ENCODE measurements around the gene VASN. TPM values are rescaled to one million over a fixed set of nuclear protein-coding genes. Genes with fewer than 3 reads are reported as not detected.
"Not testable (repeated sequence)": the region's sequence is repeated elsewhere in the genome, so short reads cannot be mapped to it uniquely, and the experiment has no call there.

Gene VASN
- total RNA-seq, 1 experiment from 2014 or later, result 18.1 TPM

DNA sequence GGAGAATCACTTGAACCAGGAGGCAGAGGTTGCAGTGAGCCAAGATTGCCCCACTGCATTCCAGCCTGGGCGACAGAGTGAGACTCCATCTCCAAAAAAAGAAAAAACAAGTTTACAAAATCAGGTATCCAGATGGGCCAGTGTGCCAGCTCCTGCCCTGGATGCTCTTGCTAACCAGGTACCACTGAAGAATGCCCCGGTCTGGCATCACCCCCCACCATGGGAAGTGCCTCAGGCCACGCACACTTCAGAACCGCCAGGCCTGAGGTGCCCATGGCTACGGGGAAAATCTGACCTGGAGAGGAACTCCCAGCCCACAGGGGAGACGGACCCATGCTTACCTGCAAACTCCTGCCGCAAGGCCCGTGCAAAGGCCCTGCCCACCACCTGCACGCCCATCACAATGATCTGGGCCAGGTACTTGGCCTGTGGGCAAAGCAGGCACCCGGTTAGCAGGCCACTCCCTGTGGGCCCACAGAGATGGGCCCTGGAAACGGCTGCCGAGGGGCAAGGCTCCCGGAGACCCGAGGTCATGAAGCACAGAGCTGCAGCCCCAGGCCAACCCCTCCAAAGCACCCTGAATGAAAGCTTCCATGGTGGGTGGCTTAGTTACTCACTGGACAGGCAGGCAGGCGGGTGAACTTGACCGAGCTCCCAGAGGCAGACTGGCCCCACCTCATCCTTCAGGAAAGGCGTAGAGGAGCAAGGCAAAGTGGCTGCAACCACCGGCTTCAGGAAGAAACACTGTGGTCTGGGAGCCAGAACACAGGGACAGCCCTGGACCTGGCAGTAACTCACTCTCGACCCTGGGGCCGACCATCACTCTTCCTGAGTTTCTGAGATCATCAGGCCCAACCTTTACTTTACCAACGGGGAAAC, 28.5 kb upstream of the VASN start:
- no peak overlapping the region for H3K27ac Mint-ChIP-seq (ENCODE audit: unreplicated experiment)

GRCh38 chr16:4344300-4344982, 27.2 kb upstream of the VASN start:
- H3K27me3 Mint-ChIP-seq (ENCODE audit: unreplicated experiment); BruUV-seq (replicated peaks); CTCF ChIA-PET; H3K27ac Mint-ChIP-seq (ENCODE audit: unreplicated experiment); DNase-seq; H3K4me3 Mint-ChIP-seq (ENCODE audit: low read depth, unreplicated experiment); H3K9me3 Mint-ChIP-seq (ENCODE audit: low read depth, unreplicated experiment); intact Hi-C loops (cut with micrococcal nuclease; ENCODE audit: unreplicated experiment); H3K4me1 Mint-ChIP-seq (ENCODE audit: low read depth, unreplicated experiment): not testable (repeated sequence)
- peaks cover 51% of the 10 kb centered on the region for H3K36me3 Mint-ChIP-seq (ENCODE audit: insufficient read depth, unreplicated experiment)

More for the DNA sequence above, 28.5 kb upstream of the VASN start:
- H3K9me3 Mint-ChIP-seq (ENCODE audit: low read depth, unreplicated experiment), result no peaks in the 10 kb centered on the region
- TF ChIP-seq CTCF (IDR thresholded peaks at IDR 0.05; ENCODE audit: unreplicated experiment), result no peak
- intact Hi-C loops (cut with micrococcal nuclease; ENCODE audit: unreplicated experiment), result no loop called here
- CTCF ChIA-PET, result no interaction called here
- H3K36me3 Mint-ChIP-seq (ENCODE audit: insufficient read depth, unreplicated experiment), result peaks cover 56% of the 10 kb centered on the region
- DNase-seq, result no peak
- no peaks in the 10 kb centered on the region for H3K27me3 Mint-ChIP-seq (ENCODE audit: unreplicated experiment)
- no TSS peak for BruUV-seq (replicated peaks)
- no peak overlapping the region for H3K4me3 Mint-ChIP-seq (ENCODE audit: low read depth, unreplicated experiment)
- H3K4me1 Mint-ChIP-seq (ENCODE audit: low read depth, unreplicated experiment), result peaks cover 3% of the 10 kb centered on the region

DNA sequence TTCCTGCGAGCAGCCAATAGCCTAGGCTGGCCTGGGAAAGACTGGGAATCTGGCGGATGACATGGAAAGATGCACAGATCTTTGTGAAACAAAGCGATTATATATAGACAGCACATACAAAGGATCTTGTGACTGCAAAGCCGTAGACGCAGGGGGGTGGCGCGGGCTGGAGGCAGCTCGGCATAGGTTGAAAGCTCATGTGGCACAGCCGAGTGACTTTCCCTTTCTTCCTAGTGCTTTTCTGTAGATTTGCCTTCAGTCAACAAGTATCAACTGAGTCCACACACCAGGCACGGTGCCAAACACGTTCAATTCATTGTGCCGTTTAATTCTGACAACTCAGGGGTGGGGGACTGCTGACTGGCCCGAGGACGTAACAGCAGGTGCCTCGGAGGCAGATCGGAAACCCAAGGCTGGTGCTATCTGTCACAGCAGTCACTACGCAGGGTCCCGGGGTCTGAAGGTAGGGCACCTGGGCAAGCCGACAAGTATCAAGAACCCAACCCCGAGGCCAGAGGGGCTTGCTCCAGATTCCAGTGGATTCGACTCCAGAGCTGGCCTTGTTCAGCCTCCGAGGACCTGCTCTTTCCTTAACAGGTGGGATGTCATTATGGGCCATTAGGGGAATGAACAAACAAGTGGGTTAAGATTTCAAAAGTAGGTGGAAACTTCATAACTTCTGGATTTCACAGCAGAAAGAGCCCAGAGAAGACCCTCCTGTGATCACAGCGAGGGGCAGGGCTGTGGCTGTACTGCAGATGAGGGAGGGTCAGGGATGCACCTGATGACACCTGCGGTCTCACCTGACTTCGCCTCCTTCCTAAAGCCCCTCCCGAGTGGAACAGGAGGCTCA, 26.4 kb upstream of the VASN start:
- DNase-seq, result no peak
- Mint-ChIP-seq H3K27ac (ENCODE audit: unreplicated experiment) (no peak overlapping the region), H3K36me3 (ENCODE audit: insufficient read depth, unreplicated experiment) (peaks cover 49% of the 10 kb centered on the region), H3K9me3 (ENCODE audit: low read depth, unreplicated experiment) (no peaks in the 10 kb centered on the region), H3K4me3 (ENCODE audit: low read depth, unreplicated experiment) (no peak overlapping the region), H3K4me1 (ENCODE audit: low read depth, unreplicated experiment) (peaks cover 10% of the 10 kb centered on the region), H3K27me3 (ENCODE audit: unreplicated experiment) (no peaks in the 10 kb centered on the region)
- no TSS peak for BruUV-seq (replicated peaks)
- TF ChIP-seq CTCF (IDR thresholded peaks at IDR 0.05; ENCODE audit: unreplicated experiment), result no peak
- CTCF ChIA-PET, result no interaction called here
- intact Hi-C loops (cut with micrococcal nuclease; ENCODE audit: unreplicated experiment), result no loop called here

GRCh38 chr16:4345836-4346781, 25.5 kb upstream of the VASN start:
- no peak overlapping the region for H3K27ac Mint-ChIP-seq (ENCODE audit: unreplicated experiment)
- H3K4me3 Mint-ChIP-seq (ENCODE audit: low read depth, unreplicated experiment), result no peak overlapping the region
- no TSS peak for BruUV-seq (replicated peaks)
- no peaks in the 10 kb centered on the region for H3K27me3 Mint-ChIP-seq (ENCODE audit: unreplicated experiment)
- intact Hi-C loops (cut with micrococcal nuclease; ENCODE audit: unreplicated experiment), result no loop called here
- peaks cover 51% of the 10 kb centered on the region for H3K36me3 Mint-ChIP-seq (ENCODE audit: insufficient read depth, unreplicated experiment)
- TF ChIP-seq CTCF (IDR thresholded peaks at IDR 0.05; ENCODE audit: unreplicated experiment), result no peak
- DNase-seq, result no peak
- CTCF ChIA-PET, result interaction anchor here (0.5 to 0.6 kb wide), 2 partner anchors 48 to 125 kb away, joined by 3 read pairs; no protein-coding TSS in a partner anchor
- H3K4me1 Mint-ChIP-seq (ENCODE audit: low read depth, unreplicated experiment), result peaks cover 10% of the 10 kb centered on the region
- H3K9me3 Mint-ChIP-seq (ENCODE audit: low read depth, unreplicated experiment), result no peaks in the 10 kb centered on the region

Measured in Calu3 (cell line).